Lower leg skin (tissue), 4 donors: ENCODE data around the gene NCAM1. TPM values are rescaled to one million over a fixed set of nuclear protein-coding genes. Genes with fewer than 3 reads are reported as not detected.

Experiments
- DNase-seq, 2 donors: peaks; one replicate each; pipeline ENCODE4 v3.0.0-alpha.2; 2019; ENCODE audit warnings: low spot score in 2 of 2
- H3K4me3 ChIP-seq: fragments of 200-600 bp; sonication (generic); 2 replicates; pipeline ENCODE4 v1.5.1; 2017; ENCODE audit warnings: mild to moderate bottlenecking, low read depth; ENCODE audit not compliant: poor library complexity, severe bottlenecking
- POLR2A ChIP-seq, 2 donors: fragments of 450-650 bp; IDR thresholded peaks; one replicate each; pipeline ENCODE4 v1.6.1; 2016 to 2017; ENCODE audit warnings: antibody characterized with exemption in 2 of 2, mild to moderate bottlenecking in 1 of 2, moderate library complexity in 1 of 2
- WGBS, 2 donors: methylation state at CpG; one replicate each; pipeline ENCODE4 v1.1.5; 2018; 5-methylcytosine and 5-hydroxymethylcytosine counted together
- intact Hi-C: fragments of 100-400 bp; cut with DNase I; formaldehyde crosslinking; loops from one replicate; pipeline ENCODE4 v1.15.0; 2023; ENCODE audit warnings: low total_unique reads
- total RNA-seq, 4 donors: library from RNA; depleted of rRNA; stranded (reverse); fragments of >200 nt; gene quantifications; one replicate each; pipeline ENCODE4 v1.1.0, GENCODE V29; 2016
- TF ChIP-seq, protein P1 (sequence below), 3 donors: fragments of 450-650 bp; IDR thresholded peaks; one replicate each; pipeline ENCODE4 v1.5.1; 2016; ENCODE audit warnings: antibody characterized with exemption in 3 of 3, mild to moderate bottlenecking in 3 of 3, moderate library complexity in 2 of 3

The NCAM1 gene
- total RNA-seq, 4 donors from 2014 or later: 1.7 to 7.1 (median 3.8) TPM

- no peak for DNase-seq
Measured at GRCh38 chr11:113172382-113172951, 211.2 kb downstream of the NCAM1 start.

DNA sequence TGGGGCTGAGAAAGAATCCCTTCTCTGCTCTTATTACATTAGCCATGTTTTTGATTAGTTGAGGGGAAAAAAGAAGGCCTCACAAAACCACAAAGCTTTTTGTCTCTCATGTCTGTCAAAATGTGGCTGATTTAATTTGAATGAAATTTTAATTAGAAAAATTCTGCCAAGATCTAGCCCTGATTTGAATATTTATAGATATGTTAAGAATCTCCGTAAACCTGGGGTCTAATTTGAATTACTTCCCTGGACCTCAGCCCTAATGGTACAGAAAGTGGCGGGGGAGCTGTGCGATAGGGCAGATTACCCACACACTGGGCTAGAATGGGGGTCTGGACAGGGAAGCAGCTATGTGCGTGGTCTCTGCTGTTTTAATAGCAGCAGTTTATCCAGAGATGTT, 211.9 kb downstream of the NCAM1 start:
- intact Hi-C loops: no loop called here
- WGBS, 2 donors: 84 to 94% methylated on average over 4 of the region's 4 CpGs
- no peak for TF ChIP-seq POLR2A (IDR thresholded peaks at IDR 0.05)
- TF ChIP-seq, protein P1, sequence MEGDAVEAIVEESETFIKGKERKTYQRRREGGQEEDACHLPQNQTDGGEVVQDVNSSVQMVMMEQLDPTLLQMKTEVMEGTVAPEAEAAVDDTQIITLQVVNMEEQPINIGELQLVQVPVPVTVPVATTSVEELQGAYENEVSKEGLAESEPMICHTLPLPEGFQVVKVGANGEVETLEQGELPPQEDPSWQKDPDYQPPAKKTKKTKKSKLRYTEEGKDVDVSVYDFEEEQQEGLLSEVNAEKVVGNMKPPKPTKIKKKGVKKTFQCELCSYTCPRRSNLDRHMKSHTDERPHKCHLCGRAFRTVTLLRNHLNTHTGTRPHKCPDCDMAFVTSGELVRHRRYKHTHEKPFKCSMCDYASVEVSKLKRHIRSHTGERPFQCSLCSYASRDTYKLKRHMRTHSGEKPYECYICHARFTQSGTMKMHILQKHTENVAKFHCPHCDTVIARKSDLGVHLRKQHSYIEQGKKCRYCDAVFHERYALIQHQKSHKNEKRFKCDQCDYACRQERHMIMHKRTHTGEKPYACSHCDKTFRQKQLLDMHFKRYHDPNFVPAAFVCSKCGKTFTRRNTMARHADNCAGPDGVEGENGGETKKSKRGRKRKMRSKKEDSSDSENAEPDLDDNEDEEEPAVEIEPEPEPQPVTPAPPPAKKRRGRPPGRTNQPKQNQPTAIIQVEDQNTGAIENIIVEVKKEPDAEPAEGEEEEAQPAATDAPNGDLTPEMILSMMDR (IDR thresholded peaks at IDR 0.05): no peak
- H3K4me3 ChIP-seq: no peak overlapping the region
- DNase-seq: no peak

More at GRCh38 chr11:113172382-113172951, 211.2 kb downstream of the NCAM1 start:
- TF ChIP-seq, protein P1 (IDR thresholded peaks at IDR 0.05): no peak
- no peak for TF ChIP-seq POLR2A (IDR thresholded peaks at IDR 0.05)
- intact Hi-C loops: no loop called here
- 73 to 77% methylated on average over 6 of the region's 6 CpGs for WGBS, 2 donors
- no peak overlapping the region for H3K4me3 ChIP-seq

DNA sequence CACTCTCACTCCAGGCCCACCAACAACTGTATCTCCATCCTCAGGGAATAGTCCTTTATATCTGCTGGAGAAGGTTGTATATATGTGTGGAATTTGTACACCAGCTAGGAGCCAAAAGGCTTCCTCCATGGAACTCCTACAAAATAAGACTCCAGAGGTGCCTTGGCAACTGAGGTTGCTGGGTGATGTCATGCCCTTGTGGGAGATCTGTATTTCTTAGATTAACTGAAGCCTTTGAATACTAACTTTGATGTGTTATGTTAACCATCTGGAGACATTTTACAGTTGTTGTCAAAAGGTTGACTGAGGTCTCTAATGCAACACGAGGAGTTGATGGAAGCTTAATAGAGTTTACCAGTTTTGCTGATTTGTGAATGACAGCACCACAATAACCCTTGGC, 213.7 kb downstream of the NCAM1 start:
- H3K4me3 ChIP-seq: no peak overlapping the region
- intact Hi-C loops: no loop called here
- no peak for TF ChIP-seq POLR2A (IDR thresholded peaks at IDR 0.05)
- TF ChIP-seq, protein P1 (IDR thresholded peaks at IDR 0.05): no peak
- 70 to 73% methylated on average over 1 of the region's 1 CpG for WGBS, 2 donors
- DNase-seq: no peak

- no peak overlapping the region for H3K4me3 ChIP-seq
- TF ChIP-seq POLR2A (IDR thresholded peaks at IDR 0.05): no peak
- TF ChIP-seq, protein P1 (IDR thresholded peaks at IDR 0.05): no peak
- intact Hi-C loops: no loop called here
- no peak for DNase-seq
Measured at GRCh38 chr11:113176599-113177360, 215.6 kb downstream of the NCAM1 start.

- intact Hi-C loops: no loop called here
- no peak overlapping the region for H3K4me3 ChIP-seq
- 66 to 76% methylated on average over 5 of the region's 5 CpGs for WGBS, 2 donors
- no peak for TF ChIP-seq POLR2A (IDR thresholded peaks at IDR 0.05)
- TF ChIP-seq, protein P1 (IDR thresholded peaks at IDR 0.05): no peak
- DNase-seq: no peak
Measured at GRCh38 chr11:113177671-113178070, 216.5 kb downstream of the NCAM1 start.
